IPS DF 4.7 (cell line): ENCODE results near the gene TMEM132A.

Source experiments
- DNase-seq: peaks from one replicate; pipeline ENCODE4 v3.0.0-alpha.2; 2013; ENCODE audit warnings: low spot score; ENCODE audit errors: extremely low read depth

TMEM132A gene

DNA sequence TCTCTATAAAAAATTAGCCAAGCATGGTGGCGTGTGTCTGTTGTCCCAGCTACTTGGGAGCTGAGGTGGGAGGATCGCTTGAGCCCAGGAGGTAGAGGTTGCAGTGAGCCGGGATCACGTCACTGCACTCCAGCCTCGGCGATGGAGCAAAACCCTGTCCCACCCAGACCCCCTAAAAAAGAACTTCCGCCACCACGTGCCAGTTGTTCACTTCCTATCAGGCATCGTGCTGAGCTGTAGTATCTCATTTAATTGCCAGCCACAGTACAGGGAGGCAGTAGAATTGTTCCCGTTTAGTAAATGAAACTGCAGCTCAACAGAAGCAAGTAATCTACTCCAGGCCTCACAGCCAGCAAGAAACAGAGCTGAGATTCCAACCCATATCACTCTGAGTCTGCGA, 3.0 kb upstream of the TMEM132A start:
- no peak for DNase-seq

GRCh38 chr11:60921777-60922335, 2.4 kb upstream of the TMEM132A start:
- no peak for DNase-seq

DNA sequence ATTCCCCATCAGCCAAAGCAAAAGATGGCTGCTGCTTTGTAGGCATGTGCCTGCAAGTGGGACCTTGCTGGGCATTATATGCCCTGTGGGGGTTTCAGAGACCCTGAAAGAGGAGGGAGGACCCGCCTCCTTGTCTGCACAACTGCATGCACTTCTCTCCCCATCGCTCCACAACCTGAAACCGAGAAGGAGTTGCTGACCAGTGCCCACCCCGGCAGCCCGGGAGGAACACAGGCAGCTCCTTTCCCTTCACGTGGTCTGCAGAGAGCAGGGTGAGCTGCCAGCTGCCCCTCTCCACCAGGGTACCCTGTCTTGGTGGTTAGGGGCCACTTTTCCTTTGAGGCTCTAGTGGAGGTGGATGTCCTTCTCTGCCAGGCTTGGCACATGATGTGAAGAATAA, 1.4 kb upstream of the TMEM132A start:
- DNase-seq: no peak

- no peak for DNase-seq
These were observed 934 bp upstream of the TMEM132A start for GRCh38 chr11:60923326-60923725.

DNA sequence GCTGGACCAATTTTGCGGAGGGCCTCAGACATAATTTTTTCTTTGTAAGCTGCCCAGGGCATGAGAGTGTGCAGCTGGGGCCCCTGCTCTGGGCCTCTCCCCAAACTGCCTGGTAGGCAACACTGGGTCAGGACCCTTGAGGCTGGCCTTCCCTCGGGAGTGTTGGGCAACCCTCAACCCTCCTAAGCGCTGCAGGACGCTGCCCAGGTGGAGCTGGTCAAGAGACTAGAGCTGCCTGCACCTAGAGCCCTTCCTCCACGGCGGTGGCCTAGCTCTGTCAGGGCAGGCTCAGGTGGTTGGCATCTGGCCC, 505 bp upstream of the TMEM132A start:
- DNase-seq: no peak

DNA sequence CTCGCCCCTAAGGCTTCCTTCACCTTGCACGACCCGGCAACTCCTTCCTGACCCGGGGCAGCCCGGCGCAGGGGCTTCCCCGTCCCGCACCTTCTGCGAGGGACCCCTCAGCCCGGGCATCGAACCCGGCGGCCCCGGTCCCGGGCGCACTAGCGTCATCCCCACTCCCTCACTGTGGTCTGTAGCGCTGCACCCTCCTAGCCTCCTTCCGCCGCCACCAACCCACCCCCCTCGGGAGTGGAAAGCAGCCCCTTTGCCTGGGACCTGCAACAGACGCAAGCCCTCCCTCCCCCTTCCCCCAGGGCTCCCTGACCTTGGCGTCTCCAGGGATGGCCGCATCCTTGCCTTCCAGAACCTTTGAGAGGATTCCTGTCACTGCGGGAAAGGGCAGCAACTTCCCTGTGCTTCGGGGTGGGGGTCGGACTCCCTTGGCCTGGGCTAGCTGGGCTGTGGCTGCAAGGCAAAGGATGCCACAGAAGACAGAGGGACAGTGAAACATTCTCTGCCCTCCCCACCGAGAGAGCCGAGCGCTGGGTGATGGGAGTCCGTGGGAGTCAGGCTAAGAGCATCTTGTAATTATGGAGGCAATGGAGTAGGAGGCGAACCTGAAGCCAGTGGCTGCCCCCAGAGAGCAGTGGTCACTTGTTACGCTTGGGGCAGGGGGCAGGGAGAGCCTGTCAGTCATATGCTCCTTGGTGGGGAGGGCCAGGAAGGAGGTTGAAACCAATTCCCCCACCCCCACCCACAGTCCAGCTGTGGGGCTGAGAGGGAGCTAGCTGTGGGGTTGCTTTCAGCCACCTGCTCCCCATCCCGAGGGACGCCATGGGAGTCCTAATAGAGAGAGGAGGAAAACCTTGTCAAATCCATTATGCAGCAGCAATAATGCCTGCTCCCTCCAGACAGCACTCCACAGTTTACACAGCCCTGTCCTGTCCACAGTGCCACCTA, 920 bp downstream of the TMEM132A start:
- DNase-seq: no peak

GRCh38 chr11:60925868-60926267, 1.6 kb downstream of the TMEM132A start:
- no peak for DNase-seq

- no peak for DNase-seq
These were observed 2.2 kb downstream of the TMEM132A start for GRCh38 chr11:60926500-60926899.

- DNase-seq: no peak
These were observed 2.9 kb downstream of the TMEM132A start for GRCh38 chr11:60927061-60927592.

- DNase-seq: no peak
These were observed 3.3 kb downstream of the TMEM132A start for GRCh38 chr11:60927600-60927999.

DNA sequence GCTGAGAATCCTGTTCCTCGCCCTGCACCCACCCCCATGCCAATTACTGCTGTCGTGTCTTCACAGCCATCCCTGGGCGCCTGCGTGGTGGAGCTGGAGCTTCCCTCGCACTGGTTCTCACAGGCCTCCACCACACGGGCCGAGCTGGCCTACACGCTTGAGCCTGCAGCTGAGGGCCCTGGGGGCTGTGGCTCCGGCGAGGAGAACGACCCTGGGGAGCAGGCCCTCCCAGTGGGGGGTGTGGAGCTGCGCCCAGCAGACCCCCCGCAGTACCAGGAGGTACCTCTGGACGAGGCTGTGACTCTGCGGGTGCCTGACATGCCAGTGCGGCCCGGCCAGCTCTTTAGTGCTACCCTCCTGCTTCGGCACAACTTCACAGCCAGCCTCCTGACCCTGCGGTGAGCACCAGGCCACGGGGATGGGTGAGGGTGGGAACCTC, 4.3 kb downstream of the TMEM132A start:
- no peak for DNase-seq

DNA sequence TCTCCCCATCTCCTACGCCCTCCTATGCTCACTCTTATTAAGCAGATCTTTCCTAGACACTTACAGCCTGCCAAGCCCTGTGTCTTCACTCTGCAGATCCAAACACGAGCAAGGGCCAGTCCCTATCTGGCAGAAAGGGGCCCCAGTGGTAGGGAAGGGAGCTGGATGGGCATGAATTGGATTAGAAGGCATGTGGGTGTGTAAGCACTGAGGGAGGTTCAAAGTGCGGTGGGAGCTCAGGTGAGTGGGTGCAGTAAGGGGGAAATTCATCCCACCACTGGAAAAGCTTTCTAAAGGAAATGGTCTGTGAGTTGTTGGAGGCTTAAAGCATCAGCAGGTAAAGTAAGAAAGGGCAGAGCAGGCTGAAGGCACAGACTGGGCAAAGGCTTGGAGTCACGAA, 5.5 kb downstream of the TMEM132A start:
- no peak for DNase-seq

DNA sequence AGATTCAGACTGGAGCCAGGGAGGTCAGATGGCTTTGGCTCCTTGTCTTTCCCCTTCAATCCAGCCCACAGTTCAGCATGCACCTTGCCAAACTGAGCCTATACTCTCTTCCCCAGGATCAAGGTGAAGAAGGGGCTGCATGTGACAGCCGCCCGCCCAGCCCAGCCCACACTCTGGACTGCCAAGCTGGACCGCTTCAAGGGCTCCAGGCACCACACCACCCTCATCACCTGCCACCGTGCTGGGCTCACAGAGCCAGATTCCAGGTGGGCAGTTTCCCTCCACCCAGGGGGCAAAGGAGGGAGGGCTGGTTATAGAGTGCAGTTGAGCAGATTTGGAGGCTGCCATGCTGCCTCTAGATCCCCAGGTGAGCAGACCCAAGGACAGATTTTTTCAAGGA, 6.1 kb downstream of the TMEM132A start:
- no peak for DNase-seq

DNA sequence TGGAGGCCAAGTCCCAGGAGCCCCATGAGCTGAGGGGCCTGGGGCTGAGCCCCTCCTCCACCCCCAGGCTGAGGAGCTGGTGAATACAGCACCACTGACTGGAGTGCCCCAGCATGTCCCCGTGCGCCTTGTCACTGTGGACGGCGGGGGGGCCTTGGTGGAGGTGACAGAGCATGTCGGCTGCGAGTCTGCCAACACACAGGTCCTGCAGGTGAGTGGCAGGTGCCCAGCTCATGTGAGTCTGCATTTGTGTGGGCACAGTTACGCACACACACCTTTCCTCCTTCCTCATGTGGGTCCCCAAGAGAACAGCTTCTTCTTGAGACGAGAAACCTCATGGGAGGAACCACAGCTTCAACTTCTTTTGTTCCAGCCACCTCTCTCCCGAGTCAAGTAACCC, 7.7 kb downstream of the TMEM132A start:
- no peak for DNase-seq

GRCh38 chr11:60932605-60933356, 8.5 kb downstream of the TMEM132A start:
- DNase-seq: no peak

DNA sequence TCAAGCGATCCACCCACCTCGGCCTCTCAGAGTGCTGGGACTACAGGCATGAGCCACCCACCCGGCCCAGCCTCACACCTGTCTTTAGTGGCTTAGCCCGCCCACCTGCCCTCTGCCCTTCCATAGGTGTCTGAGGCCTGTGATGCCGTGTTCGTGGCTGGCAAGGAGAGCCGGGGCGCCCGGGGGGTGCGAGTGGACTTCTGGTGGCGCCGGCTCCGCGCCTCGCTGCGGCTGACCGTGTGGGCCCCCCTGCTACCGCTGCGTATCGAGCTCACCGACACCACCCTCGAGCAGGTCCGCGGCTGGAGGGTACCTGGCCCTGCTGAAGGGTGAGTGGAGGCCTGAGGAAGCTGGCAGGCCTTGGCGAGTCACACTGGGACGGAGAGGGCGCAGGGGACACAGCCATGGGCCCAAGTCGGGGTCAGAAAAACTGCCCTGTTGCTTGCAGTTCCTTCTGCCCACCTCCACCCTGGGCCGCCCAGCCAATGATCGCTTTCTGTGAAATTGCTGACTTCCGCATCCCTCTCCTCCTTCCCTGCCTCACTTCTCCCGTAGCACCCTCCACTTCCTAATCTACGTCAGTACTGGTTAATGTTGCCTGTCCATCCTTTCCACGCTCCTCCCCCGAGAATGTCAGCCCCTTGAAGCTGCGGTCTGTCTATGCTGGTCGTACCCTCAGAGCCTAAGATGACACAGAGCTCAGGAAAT, 9.3 kb downstream of the TMEM132A start:
- DNase-seq: no peak

- no peak for DNase-seq
These were observed 10.0 kb downstream of the TMEM132A start for GRCh38 chr11:60934124-60934789.

DNA sequence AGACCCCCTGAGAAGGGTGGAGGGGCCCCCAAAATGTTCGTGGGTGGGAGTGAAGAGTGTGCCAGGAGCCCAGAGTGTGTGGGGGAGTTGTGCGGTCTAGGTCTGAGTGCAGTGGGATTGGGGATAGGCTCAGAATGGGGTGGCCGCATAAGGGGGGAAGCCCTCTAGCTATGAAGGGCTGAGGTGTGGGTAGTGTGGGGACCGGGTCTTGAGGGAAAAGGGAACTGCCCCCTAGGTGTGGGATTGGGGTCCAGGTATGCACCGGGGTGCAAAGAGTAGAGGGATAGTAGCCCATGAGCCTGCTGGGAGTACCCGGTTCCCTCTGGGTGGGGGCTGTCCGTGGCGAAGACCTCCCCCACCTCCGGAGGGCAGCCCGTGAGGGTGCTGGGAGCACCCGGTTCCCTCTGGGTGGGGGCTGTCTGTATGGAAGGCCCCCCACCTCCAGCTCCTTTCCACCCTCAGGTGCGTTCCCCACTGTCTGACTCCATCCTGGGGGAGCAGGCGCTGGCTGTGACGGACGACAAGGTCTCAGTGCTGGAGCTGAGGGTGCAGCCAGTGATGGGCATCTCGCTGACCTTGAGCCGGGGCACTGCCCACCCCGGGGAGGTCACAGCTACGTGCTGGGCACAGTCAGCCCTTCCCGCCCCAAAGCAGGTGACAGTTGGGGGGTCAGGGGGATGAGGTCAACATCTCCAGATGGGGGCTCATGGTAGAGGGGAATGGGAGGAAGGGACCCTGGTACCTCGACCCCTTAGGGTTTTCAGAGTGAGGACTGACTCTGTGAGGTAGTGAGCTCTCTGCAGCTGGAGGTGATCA, 10.7 kb downstream of the TMEM132A start:
- DNase-seq: no peak

- no peak for DNase-seq
These were observed 11.6 kb downstream of the TMEM132A start for GRCh38 chr11:60935676-60936442.
